ENCODE results near the gene LTA4H.

DNA sequence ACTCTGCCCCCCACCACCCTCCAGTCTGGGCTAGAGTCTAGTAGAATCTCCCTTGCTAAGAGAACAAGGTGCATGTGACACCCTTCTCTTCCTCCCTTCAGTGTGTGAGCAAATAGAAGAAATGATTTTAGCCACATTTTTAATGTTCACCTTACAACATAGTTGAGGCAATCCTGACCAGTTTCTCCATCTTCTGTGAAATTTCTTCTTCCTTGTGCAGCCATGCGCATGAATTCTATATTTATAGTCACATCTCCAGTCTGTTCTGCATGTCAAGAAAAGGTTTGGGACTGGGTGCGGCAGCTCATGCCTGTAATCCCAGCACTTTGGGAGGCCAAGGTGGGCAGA is 9.5 kb upstream of the LTA4H start:
- TF ChIP-seq EZH2phosphoT487 (IDR thresholded peaks at IDR 0.05; ENCODE audit: insufficient read depth, low read depth), result no peak
- TF ChIP-seq EZH2 (IDR thresholded peaks at IDR 0.05; ENCODE audit: insufficient read depth, poor library complexity, severe bottlenecking), result no peak
